ENCODE measurements around the gene CBLB.

CBLB gene

GRCh38 chr3:105676621-105677300 is 192.1 kb downstream of the CBLB start:
- peak; percentile 44 to 64 for DNase-seq

GRCh38 chr3:105674437-105675065 is 194.3 kb downstream of the CBLB start:
- no peak for DNase-seq

GRCh38 chr3:105672996-105673395 is 195.8 kb downstream of the CBLB start:
- DNase-seq = no peak

- no peak for DNase-seq
These were observed 206.5 kb downstream of the CBLB start for GRCh38 chr3:105662306-105662705.

- no peak for DNase-seq
These were observed 207.4 kb downstream of the CBLB start for GRCh38 chr3:105661461-105661860.

GRCh38 chr3:105656651-105657504 is 211.9 kb downstream of the CBLB start:
- no peak for DNase-seq

- no peak for DNase-seq
These were observed 214.9 kb downstream of the CBLB start for GRCh38 chr3:105653868-105654267.

GRCh38 chr3:105653166-105653565 is 215.6 kb downstream of the CBLB start:
- no peak for DNase-seq

- DNase-seq = no peak
These were observed 219.3 kb downstream of the CBLB start for GRCh38 chr3:105649480-105649879.

GRCh38 chr3:105647047-105647446 is 221.8 kb downstream of the CBLB start:
- no peak for DNase-seq

- DNase-seq = no peak
These were observed 229.7 kb downstream of the CBLB start for GRCh38 chr3:105639131-105639530.

- DNase-seq = no peak
These were observed 234.1 kb downstream of the CBLB start for GRCh38 chr3:105634708-105635107.

- DNase-seq = no peak
These were observed 239.1 kb downstream of the CBLB start for GRCh38 chr3:105629718-105630117.

- no peak for DNase-seq
These were observed 242.1 kb downstream of the CBLB start for GRCh38 chr3:105626739-105627138.

- DNase-seq = no peak
These were observed 246.6 kb downstream of the CBLB start for GRCh38 chr3:105622169-105622568.

- no peak for DNase-seq
These were observed 248.6 kb downstream of the CBLB start for GRCh38 chr3:105620236-105620635.

- DNase-seq = no peak
These were observed 249.2 kb downstream of the CBLB start for GRCh38 chr3:105619651-105620050.

GRCh38 chr3:105618556-105618955 is 250.3 kb downstream of the CBLB start:
- DNase-seq = no peak

- no peak for DNase-seq
These were observed 252.3 kb downstream of the CBLB start for GRCh38 chr3:105616374-105617121.

- no peak for DNase-seq
These were observed 253.0 kb downstream of the CBLB start for GRCh38 chr3:105615814-105616213.

- DNase-seq = no peak
These were observed 254.4 kb downstream of the CBLB start for GRCh38 chr3:105614288-105615030.

GRCh38 chr3:105613120-105613519 is 255.7 kb downstream of the CBLB start:
- no peak for DNase-seq
